NAMALWA (cell line): ENCODE measurements around the gene SPARCL1.
"Not testable (repeated sequence)": the region's sequence is repeated elsewhere in the genome, so short reads cannot be mapped to it uniquely, and the experiment has no call there.

Experiments
- DNase-seq: peaks from one replicate; pipeline ENCODE4 v3.0.0-alpha.2; 2015; ENCODE audit warnings: low spot score

The SPARCL1 gene

DNA sequence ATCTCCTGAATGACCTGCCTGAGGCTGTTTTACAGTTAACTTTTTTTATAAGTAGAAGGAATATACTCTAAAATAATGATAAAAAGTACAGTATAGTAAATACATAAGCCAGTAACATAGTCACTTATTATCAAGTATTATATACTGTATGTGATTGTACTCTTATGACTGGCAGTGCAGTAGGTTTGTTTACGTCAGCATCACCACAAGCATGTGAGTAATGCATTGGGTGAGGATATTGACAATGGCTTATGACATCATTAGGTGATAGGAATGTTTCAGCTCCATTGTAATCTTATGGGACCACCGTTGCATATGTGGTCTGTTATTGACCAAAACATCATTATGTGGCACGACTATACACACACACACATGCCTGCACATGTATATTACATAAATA is 86.3 kb downstream of the SPARCL1 start:
- no peak for DNase-seq

DNA sequence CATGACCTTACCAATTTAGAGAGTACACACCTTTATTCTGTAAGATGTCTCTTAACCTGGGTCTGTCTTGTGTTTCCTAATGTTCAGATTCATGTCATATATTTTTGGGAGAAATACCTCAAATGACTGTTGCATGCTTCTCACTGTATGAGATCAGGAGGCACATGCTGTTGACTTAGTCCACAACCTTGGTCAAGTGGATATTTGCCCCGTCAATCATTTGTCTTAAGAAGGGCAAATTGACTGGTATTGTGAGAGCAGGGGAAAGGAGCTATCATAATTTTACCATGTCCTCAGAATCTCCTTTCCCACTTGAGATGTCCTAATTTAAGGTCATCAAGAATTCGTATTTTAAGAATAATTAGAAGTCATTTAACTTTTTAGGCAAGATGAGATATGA is 95.8 kb downstream of the SPARCL1 start:
- no peak for DNase-seq

DNA sequence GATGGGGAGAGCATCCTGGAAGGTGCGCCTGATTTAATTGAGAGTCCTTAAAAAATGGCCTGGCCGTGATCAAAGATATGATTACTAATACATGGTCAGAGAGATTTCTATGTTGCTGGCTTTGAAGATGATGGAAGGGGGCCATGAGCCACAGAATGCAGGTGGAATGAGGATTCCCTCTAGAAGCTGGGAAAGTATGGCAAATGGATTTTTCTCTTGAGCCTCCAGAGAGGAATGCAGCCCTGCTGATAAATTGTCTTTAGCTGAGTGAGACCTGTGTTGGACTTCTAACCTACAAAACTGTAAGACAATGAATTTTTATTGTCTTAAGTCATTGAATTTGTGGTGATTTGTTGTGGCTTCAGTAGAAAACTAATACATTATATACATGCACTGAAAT is 99.1 kb downstream of the SPARCL1 start:
- DNase-seq, result no peak

DNA sequence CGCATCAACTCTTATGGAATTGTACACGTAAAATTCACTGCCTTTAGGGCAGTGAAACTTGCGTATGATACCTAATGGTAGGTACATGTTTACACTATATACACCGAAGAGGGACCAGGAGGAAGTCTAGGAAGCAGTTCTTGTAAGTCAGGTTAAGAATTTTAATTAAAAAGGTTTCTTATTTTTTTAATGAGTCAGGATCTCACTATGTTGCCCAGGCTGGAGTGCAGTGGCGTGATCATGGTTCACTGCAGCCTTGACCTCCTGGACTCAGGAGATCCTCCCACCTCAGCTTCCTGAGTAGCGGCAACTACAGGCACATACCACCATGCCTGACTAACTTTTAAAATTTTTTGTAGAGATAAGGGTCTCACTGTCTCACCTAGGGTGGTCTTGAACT is 100.2 kb downstream of the SPARCL1 start:
- no peak for DNase-seq

DNA sequence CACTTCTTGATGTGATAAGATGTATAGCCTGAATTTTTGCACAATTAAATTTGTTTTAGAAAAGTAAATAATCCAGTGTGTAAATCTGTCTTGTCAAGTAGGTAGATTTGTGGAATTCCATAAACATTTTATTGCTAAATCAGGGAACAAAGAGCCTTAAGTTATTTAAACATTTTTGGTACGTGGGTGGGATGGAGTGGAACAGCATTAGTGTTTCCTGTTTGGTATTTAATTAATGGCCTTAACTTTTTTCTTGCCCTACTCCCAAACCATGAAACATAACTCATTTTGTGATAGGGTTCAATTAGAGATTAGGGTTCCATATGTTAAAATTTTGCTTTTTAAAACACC is 101.7 kb downstream of the SPARCL1 start:
- no peak for DNase-seq

DNA sequence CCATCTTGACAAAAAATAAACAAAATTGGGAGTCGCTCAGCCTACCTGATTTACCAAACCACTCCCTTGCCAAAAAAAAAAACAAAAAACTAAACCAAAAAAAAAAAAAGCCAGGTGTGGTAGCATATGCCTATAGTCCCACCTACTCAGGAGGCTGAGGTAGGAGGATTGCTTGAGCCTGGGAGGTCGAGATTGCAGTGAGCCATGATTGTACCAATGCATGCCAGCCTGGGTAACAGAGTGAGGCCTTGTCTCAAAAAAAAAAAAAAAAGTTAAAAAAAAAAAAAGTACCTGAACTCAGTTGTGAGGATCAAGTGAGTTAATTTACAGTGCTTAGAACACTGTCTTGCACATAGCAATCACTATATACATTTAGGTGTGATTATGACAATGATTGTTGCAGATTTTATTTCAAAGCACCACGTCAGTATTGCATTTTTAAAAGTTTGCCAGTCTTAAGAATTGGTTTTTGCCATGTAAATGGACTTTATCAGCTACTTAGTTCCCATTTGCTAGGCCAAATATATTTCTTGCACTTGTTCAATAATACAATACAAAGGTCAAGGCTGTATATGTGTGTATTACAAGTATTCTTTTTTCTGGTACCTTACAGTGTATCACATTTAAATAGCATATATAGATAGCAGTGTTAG is 102.2 kb downstream of the SPARCL1 start:
- DNase-seq, result no peak

DNA sequence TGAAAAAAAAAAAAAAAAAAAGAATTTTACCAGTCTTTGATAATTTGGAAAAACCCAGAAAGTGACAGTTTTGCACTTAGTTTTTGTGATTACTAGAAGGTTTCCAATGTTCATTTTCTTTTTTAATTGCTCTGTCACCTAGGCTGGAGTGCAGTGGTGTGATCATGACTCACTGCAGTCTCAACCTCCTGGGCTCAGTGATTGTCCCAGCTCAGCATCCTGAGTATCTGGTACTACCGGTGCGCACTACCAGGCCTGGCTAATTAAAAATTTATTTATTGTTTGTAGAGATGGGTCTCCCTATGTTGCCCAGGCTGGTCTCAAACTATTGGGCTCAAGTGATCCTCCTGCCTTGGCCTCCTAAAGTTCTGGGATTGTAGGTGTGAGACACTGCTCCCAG is 103.5 kb downstream of the SPARCL1 start:
- no peak for DNase-seq

DNA sequence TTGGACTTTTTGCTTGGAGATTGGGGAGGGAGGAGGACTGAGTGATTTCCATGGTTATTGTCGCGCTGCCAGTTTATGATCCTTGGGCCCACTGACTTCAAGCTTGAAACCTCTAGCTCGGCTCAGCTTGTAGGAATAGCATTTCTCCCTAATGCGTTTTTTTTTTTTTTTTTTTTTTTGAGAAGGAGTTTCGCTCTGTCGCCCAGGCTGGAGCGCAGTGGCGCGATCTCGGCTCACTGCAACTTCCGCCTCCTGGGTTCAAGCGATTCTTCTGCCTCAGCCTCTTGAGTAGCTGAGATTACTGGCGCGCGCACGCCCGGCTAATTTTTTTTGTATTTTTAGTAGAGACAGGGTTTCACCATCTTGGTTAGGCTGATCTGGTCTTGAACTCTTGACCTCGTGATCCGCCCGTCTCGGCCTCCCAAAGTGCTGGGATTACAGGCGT is 105.1 kb downstream of the SPARCL1 start:
- not testable (repeated sequence) for DNase-seq
